Caco-2 (cell line): ENCODE data around the gene PRSS27. TPM values are rescaled to one million over a fixed set of nuclear protein-coding genes. Genes with fewer than 3 reads are reported as not detected.

Source experiments
- BruUV-seq: library from RNA; stranded (reverse); fragments of 400-500 nt; replicated peaks from 2 replicates; lab custom pipeline; 2021; lab: Mats Ljungman, UMichigan
- CTCF ChIA-PET: fragments of 300-600 bp; sonication (Branson Sonifier 250); formaldehyde crosslinking; loops from one replicate; lab custom pipeline; 2022; ENCODE audit warnings: antibody characterized with exemption; lab: Charles Lee
- POLR2A ChIA-PET: fragments of 300-600 bp; sonication (Branson Sonifier 250); formaldehyde crosslinking; loops from one replicate; lab custom pipeline; 2022; ENCODE audit warnings: antibody characterized with exemption; lab: Charles Lee
- DNase-seq, 2 experiments: peaks; one replicate each; pipeline versions ENCODE4 v3.0.0 to v3.0.0-alpha.2; 2020 to 2022
- H3K27me3 ChIP-seq: replicated peaks from 2 replicates; pipeline ENCODE4 v1.6.0; 2011; ENCODE audit warnings: low read length; ENCODE audit not compliant: control insufficient read depth, insufficient read depth
- H3K36me3 ChIP-seq: 2 replicates; pipeline ENCODE4 v1.5.1; 2011; ENCODE audit warnings: low read length; ENCODE audit not compliant: control insufficient read depth, insufficient read depth
- H3K4me1 ChIP-seq: fragments of 250-450 bp; sonication (Bioruptor Pico); 2 replicates; pipeline ENCODE4 v1.5.1; 2020; ENCODE audit warnings: mild to moderate bottlenecking
- H3K4me3 ChIP-seq: 2 replicates; pipeline ENCODE4 v1.5.1; 2011; ENCODE audit warnings: low read depth, mild to moderate bottlenecking, control low read depth, low read length
- H3K9me3 ChIP-seq: fragments of 250-450 bp; sonication (Bioruptor Pico); 2 replicates; pipeline ENCODE4 v1.5.1; 2020; ENCODE audit warnings: mild to moderate bottlenecking, moderate library complexity
- H3K27ac Mint-ChIP-seq: one replicate; pipeline ENCODE4 v1.8.0; 2022; ENCODE audit warnings: mixed read lengths; ENCODE audit not compliant: unreplicated experiment
- H3K27me3 Mint-ChIP-seq: one replicate; pipeline ENCODE4 v1.8.0; 2022; ENCODE audit warnings: mixed read lengths; ENCODE audit not compliant: insufficient read depth, unreplicated experiment
- H3K36me3 Mint-ChIP-seq: one replicate; pipeline ENCODE4 v1.8.0; 2022; ENCODE audit warnings: mild to moderate bottlenecking, mixed read lengths; ENCODE audit not compliant: insufficient read depth, unreplicated experiment
- H3K4me1 Mint-ChIP-seq: one replicate; pipeline ENCODE4 v1.8.0; 2022; ENCODE audit warnings: low read depth, mixed read lengths; ENCODE audit not compliant: unreplicated experiment
- H3K4me3 Mint-ChIP-seq: one replicate; pipeline ENCODE4 v1.8.0; 2022; ENCODE audit warnings: mild to moderate bottlenecking, moderate library complexity, mixed read lengths; ENCODE audit not compliant: unreplicated experiment
- H3K9me3 Mint-ChIP-seq: one replicate; pipeline ENCODE4 v1.8.0; 2022; ENCODE audit warnings: mixed read lengths; ENCODE audit not compliant: unreplicated experiment
- CTCF ChIP-seq, 2 experiments: fragments of 200-600 bp in 1 of 2; IDR thresholded peaks; 1 replicate in 1 of 2; 2 replicates in 1 of 2; pipeline versions ENCODE4 v1.5.1 to v1.8.0; 2011 to 2022; ENCODE audit warnings: antibody characterized with exemption in 1 of 2, control low read depth in 1 of 2, inconsistent platforms in 1 of 2, low read depth in 1 of 2, low read length in 1 of 2, mild to moderate bottlenecking in 1 of 2, moderate library complexity in 1 of 2; ENCODE audit not compliant: insufficient read depth in 1 of 2, severe bottlenecking in 1 of 2, unreplicated experiment in 1 of 2
- intact Hi-C: fragments of 100-400 bp; cut with micrococcal nuclease; formaldehyde crosslinking; loops from one replicate; pipeline ENCODE4 v1.10.0; 2022; ENCODE audit not compliant: unreplicated experiment
- total RNA-seq: library from RNA; stranded (reverse); gene quantifications from 2 replicates; pipeline ENCODE4 v1.2.3, GENCODE V29; 2022

PRSS27 gene
- total RNA-seq, 1 experiment from 2014 or later, result 1.1 TPM

GRCh38 chr16:2755158-2755557 is 35.1 kb upstream of the PRSS27 start:
- POLR2A ChIA-PET, result no interaction called here
- Mint-ChIP-seq H3K9me3 (no peaks in the 10 kb centered on the region), H3K27ac (peak overlapping the region; percentile 21), H3K36me3 (peaks cover 93% of the 10 kb centered on the region), H3K27me3 (no peaks in the 10 kb centered on the region), H3K4me3 (peak overlapping the region; percentile 78), H3K4me1 (peaks cover 37% of the 10 kb centered on the region)
- H3K4me1 ChIP-seq, result peaks cover 8% of the 10 kb centered on the region; the same call in 1 of the 2 replicates
- no peaks in the 10 kb centered on the region for H3K27me3 ChIP-seq
- DNase-seq, result no peak
- TF ChIP-seq CTCF (IDR thresholded peaks at IDR 0.05; ENCODE audit: insufficient read depth in 1 of 2, low read depth in 1 of 2, low read length in 1 of 2, severe bottlenecking in 1 of 2, unreplicated experiment in 1 of 2), result no peak
- intact Hi-C loops, result no loop called here
- BruUV-seq, result no TSS peak
- no peak overlapping the region for H3K4me3 ChIP-seq
- H3K36me3 ChIP-seq, result peaks cover 7% of the 10 kb centered on the region
- H3K9me3 ChIP-seq, result no peaks in the 10 kb centered on the region
- CTCF ChIA-PET, result no interaction called here

GRCh38 chr16:2753733-2754020 is 33.7 kb upstream of the PRSS27 start:
- TF ChIP-seq CTCF (IDR thresholded peaks at IDR 0.05; ENCODE audit: insufficient read depth in 1 of 2, low read depth in 1 of 2, low read length in 1 of 2, severe bottlenecking in 1 of 2, unreplicated experiment in 1 of 2), result no peak
- H3K27ac Mint-ChIP-seq, result peak overlapping the region; percentile 97
- no peaks in the 10 kb centered on the region for H3K9me3 Mint-ChIP-seq
- Histone ChIP-seq H3K27me3 (no peaks in the 10 kb centered on the region), H3K4me1 (peaks cover 8% of the 10 kb centered on the region; the same call in 1 of the 2 replicates), H3K36me3 (peaks cover 3% of the 10 kb centered on the region), H3K4me3 (peak overlapping the region; percentile 75), H3K9me3 (no peaks in the 10 kb centered on the region)
- peaks cover 78% of the 10 kb centered on the region for H3K36me3 Mint-ChIP-seq
- CTCF ChIA-PET, result interaction anchor here (1.0 kb wide), 1 partner anchor 21 kb away, joined by 3 read pairs; no protein-coding TSS in a partner anchor
- no peak for DNase-seq
- H3K27me3 Mint-ChIP-seq, result no peaks in the 10 kb centered on the region
- POLR2A ChIA-PET, result interaction anchor here (0.9 kb wide), 1 partner anchor 20 kb away, joined by 3 read pairs; no protein-coding TSS in a partner anchor
- no TSS peak for BruUV-seq
- peaks cover 34% of the 10 kb centered on the region for H3K4me1 Mint-ChIP-seq
- intact Hi-C loops, result loop anchor here (5.0 kb wide), 1 partner anchor 104 kb away; the partner anchor contains the start of gene PRSS22
- peak overlapping the region; percentile 78 for H3K4me3 Mint-ChIP-seq

GRCh38 chr16:2752850-2753732 is 33.1 kb upstream of the PRSS27 start:
- peak overlapping the region; percentile 97 for H3K27ac Mint-ChIP-seq
- Histone ChIP-seq H3K4me1 (peaks cover 8% of the 10 kb centered on the region; the same call in 1 of the 2 replicates), H3K27me3 (no peaks in the 10 kb centered on the region), H3K9me3 (no peaks in the 10 kb centered on the region), H3K4me3 (peak overlapping the region; percentile 75), H3K36me3 (peaks cover 3% of the 10 kb centered on the region)
- POLR2A ChIA-PET, result interaction anchor here (0.6 to 2.4 kb wide), 12 partner anchors 14 to 744 kb away, joined by 3 to 13 read pairs (median 6); partner anchors contain the start of genes ELOB, FLYWCH2 and KCTD5
- H3K4me1 Mint-ChIP-seq, result peaks cover 31% of the 10 kb centered on the region
- H3K4me3 Mint-ChIP-seq, result peak overlapping the region; percentile 78
- no peaks in the 10 kb centered on the region for H3K9me3 Mint-ChIP-seq
- H3K36me3 Mint-ChIP-seq, result peaks cover 72% of the 10 kb centered on the region
- no peak for TF ChIP-seq CTCF (IDR thresholded peaks at IDR 0.05; ENCODE audit: insufficient read depth in 1 of 2, low read depth in 1 of 2, low read length in 1 of 2, severe bottlenecking in 1 of 2, unreplicated experiment in 1 of 2)
- no TSS peak for BruUV-seq
- no peaks in the 10 kb centered on the region for H3K27me3 Mint-ChIP-seq
- CTCF ChIA-PET, result interaction anchor here (0.5 to 1.0 kb wide), 4 partner anchors 9 to 730 kb away, joined by 3 to 9 read pairs (median 6); no protein-coding TSS in a partner anchor
- DNase-seq, result peak; percentile 85 to 90
- intact Hi-C loops, result loop anchor here (1.0 to 5.0 kb wide), 2 partner anchors 32 to 104 kb away; partner anchors contain the start of gene PRSS22
